ENCODE data around the gene ARHGEF17. TPM values are rescaled to one million over a fixed set of nuclear protein-coding genes. Genes with fewer than 3 reads are reported as not detected.

ARHGEF17 gene
- total RNA-seq, 1 donor from 2014 or later = 43.3 TPM

GRCh38 chr11:73391665-73392064 is 83.6 kb downstream of the ARHGEF17 start:
- H3K27me3 Mint-ChIP-seq (ENCODE audit: unreplicated experiment) = peaks cover 17% of the 10 kb centered on the region
- no peaks in the 10 kb centered on the region for H3K36me3 Mint-ChIP-seq (ENCODE audit: unreplicated experiment)
- no peak overlapping the region for H3K4me3 Mint-ChIP-seq (ENCODE audit: unreplicated experiment)
- DNase-seq = no peak
- peaks cover 7% of the 10 kb centered on the region for H3K9me3 Mint-ChIP-seq (ENCODE audit: unreplicated experiment)
- H3K27ac Mint-ChIP-seq (ENCODE audit: unreplicated experiment) = no peak overlapping the region
- TF ChIP-seq CTCF (IDR thresholded peaks at IDR 0.05; ENCODE audit: partially characterized antibody, unreplicated experiment) = no peak
- H3K4me1 Mint-ChIP-seq (ENCODE audit: low read depth, unreplicated experiment) = peaks cover 27% of the 10 kb centered on the region

DNA sequence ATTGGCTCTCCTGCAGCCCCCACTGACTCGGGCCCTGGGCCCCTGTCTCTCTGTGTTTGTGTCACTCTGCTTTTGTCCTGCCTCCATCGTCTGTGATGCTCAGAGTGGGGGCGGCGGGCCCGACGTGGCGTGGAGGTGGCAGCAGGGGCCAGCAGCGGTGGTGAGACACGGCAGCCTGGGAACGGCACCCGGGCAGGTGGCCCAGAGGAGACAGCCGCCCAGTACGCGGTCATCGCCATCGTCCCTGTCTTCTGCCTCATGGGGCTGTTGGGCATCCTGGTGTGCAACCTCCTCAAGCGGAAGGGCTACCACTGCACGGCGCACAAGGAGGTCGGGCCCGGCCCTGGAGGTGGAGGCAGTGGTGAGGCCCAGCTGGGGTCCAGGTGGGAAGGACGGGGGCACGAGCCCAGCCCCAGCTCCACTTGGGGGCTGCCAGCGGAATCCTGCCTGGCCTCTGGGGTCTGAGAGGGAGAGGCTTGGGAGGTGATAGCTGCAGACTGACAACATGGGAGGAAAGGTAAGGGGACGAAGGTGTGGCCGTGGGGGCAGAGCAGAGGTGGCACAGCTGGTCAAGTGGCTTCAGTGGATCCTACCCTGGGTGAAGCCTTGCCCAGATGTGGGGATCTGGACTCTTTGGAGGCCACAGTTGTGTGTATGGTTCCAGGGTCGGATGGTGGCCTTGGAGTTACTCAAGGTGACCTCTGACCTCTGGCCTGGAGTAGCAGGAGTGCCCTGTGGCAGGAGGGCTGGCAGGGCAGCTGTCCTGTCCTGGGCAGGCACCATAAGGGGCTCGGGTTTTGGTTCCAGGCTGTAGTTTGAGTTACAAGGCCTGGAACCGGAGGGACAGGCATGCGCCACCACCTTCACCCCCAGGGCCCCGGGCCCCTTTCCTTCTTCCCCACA is 84.3 kb downstream of the ARHGEF17 start:
- Mint-ChIP-seq H3K4me1 (ENCODE audit: low read depth, unreplicated experiment) (peaks cover 20% of the 10 kb centered on the region), H3K9me3 (ENCODE audit: unreplicated experiment) (peaks cover 7% of the 10 kb centered on the region), H3K4me3 (ENCODE audit: unreplicated experiment) (no peak overlapping the region), H3K27me3 (ENCODE audit: unreplicated experiment) (peaks cover 13% of the 10 kb centered on the region), H3K27ac (ENCODE audit: unreplicated experiment) (no peak overlapping the region), H3K36me3 (ENCODE audit: unreplicated experiment) (no peaks in the 10 kb centered on the region)
- TF ChIP-seq CTCF (IDR thresholded peaks at IDR 0.05; ENCODE audit: partially characterized antibody, unreplicated experiment) = no peak
- DNase-seq = no peak

- H3K36me3 Mint-ChIP-seq (ENCODE audit: unreplicated experiment) = no peaks in the 10 kb centered on the region
- peaks cover 13% of the 10 kb centered on the region for H3K27me3 Mint-ChIP-seq (ENCODE audit: unreplicated experiment)
- no peak overlapping the region for H3K27ac Mint-ChIP-seq (ENCODE audit: unreplicated experiment)
- no peak overlapping the region for H3K4me3 Mint-ChIP-seq (ENCODE audit: unreplicated experiment)
- no peak for TF ChIP-seq CTCF (IDR thresholded peaks at IDR 0.05; ENCODE audit: partially characterized antibody, unreplicated experiment)
- peaks cover 7% of the 10 kb centered on the region for H3K9me3 Mint-ChIP-seq (ENCODE audit: unreplicated experiment)
- no peak for DNase-seq
- H3K4me1 Mint-ChIP-seq (ENCODE audit: low read depth, unreplicated experiment) = peaks cover 19% of the 10 kb centered on the region
These were observed 84.9 kb downstream of the ARHGEF17 start for GRCh38 chr11:73393011-73393380.

DNA sequence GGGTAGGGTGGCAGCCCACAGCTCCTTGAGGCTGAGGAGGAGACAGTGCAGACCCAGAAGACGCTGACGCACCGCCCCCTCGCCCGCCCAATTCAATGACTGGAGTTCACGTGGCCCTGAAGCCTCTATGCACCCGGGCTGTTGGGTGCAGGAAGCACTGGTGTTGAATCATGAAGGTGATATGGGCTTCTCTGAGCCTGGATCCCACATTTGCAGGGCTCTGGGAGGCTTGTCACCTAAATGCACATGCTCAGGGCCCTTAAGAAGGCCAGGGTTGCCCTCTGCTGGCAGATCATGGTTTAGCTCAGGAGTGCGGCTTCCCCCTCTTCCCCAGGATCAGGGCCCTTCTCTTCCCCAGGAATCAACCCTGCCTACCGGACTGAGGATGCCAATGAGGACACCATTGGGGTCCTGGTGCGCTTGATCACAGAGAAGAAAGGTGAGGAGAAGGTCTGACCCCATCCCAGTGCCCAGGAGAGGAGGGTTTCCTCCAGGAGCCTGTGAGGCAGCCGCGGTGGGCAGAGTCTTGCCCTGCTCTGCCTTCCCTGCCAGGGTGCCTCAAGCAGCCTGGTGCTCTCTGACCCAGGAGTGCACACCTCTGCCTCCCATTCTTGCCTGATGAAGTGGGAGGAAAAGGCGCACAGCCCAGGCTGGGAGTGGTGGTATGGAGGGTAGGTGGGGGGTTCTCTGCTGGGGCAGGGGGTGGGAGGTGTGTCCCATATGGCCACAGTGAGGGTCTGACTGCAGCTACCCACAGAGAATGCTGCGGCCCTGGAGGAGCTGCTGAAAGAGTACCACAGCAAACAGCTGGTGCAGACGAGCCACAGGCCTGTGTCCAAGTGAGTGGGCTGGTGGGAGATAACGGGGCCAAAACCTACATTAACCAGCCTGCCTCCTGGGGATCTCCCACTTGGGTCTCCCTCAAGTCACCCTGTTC is 85.7 kb downstream of the ARHGEF17 start:
- TF ChIP-seq CTCF (IDR thresholded peaks at IDR 0.05; ENCODE audit: partially characterized antibody, unreplicated experiment) = peak; percentile 74
- DNase-seq = peak; percentile 86
- peaks cover 11% of the 10 kb centered on the region for H3K27me3 Mint-ChIP-seq (ENCODE audit: unreplicated experiment)
- H3K27ac Mint-ChIP-seq (ENCODE audit: unreplicated experiment) = no peak overlapping the region
- H3K36me3 Mint-ChIP-seq (ENCODE audit: unreplicated experiment) = no peaks in the 10 kb centered on the region
- no peak overlapping the region for H3K4me3 Mint-ChIP-seq (ENCODE audit: unreplicated experiment)
- H3K9me3 Mint-ChIP-seq (ENCODE audit: unreplicated experiment) = peaks cover 6% of the 10 kb centered on the region
- peaks cover 14% of the 10 kb centered on the region for H3K4me1 Mint-ChIP-seq (ENCODE audit: low read depth, unreplicated experiment)

Measured in glutamatergic neuron (in vitro differentiated cells).